GM18868 (cell line): Measurements from ENCODE around the gene DDA1.

ENCODE experiments used
- ATAC-seq: cut with Tn5 transposase; IDR thresholded peaks from one replicate; pipeline ENCODE4 v1.9.1; 2021; ENCODE audit warnings: mild to moderate bottlenecking, moderate library complexity; ENCODE audit not compliant: unreplicated experiment

DDA1 gene

GRCh38 chr19:17311455-17312188 lies 2.3 kb downstream of the DDA1 start:
- no peak for ATAC-seq

- no peak for ATAC-seq
Measured at GRCh38 chr19:17312189-17313113, 3.1 kb downstream of the DDA1 start.

GRCh38 chr19:17314007-17314593 lies 4.7 kb downstream of the DDA1 start:
- ATAC-seq = no peak

GRCh38 chr19:17318966-17319365 lies 9.6 kb downstream of the DDA1 start:
- no peak for ATAC-seq

- no peak for ATAC-seq
Measured at GRCh38 chr19:17319473-17320238, 10.3 kb downstream of the DDA1 start.

GRCh38 chr19:17320435-17320834 lies 11.1 kb downstream of the DDA1 start:
- no peak for ATAC-seq

GRCh38 chr19:17321655-17322489 lies 12.5 kb downstream of the DDA1 start:
- ATAC-seq = no peak

GRCh38 chr19:17322854-17323253 lies 13.5 kb downstream of the DDA1 start:
- no peak for ATAC-seq

- no peak for ATAC-seq
Measured at GRCh38 chr19:17323300-17323963, 14.1 kb downstream of the DDA1 start.

- no peak for ATAC-seq
Measured at GRCh38 chr19:17323964-17324332, 14.6 kb downstream of the DDA1 start.

- ATAC-seq = no peak
Measured at GRCh38 chr19:17324357-17325114, 15.2 kb downstream of the DDA1 start.

GRCh38 chr19:17325133-17325532 lies 15.8 kb downstream of the DDA1 start:
- no peak for ATAC-seq

- no peak for ATAC-seq
Measured at GRCh38 chr19:17325881-17326594, 16.7 kb downstream of the DDA1 start.

GRCh38 chr19:17326595-17326966 lies 17.2 kb downstream of the DDA1 start:
- ATAC-seq = no peak

- no peak for ATAC-seq
Measured at GRCh38 chr19:17327068-17327653, 17.8 kb downstream of the DDA1 start.

GRCh38 chr19:17327654-17328516 lies 18.5 kb downstream of the DDA1 start:
- no peak for ATAC-seq
